ENCODE data around the gene APBA1. TPM values are rescaled to one million over a fixed set of nuclear protein-coding genes. Genes with fewer than 3 reads are reported as not detected.

Gene APBA1
- total RNA-seq, 1 donor from 2014 or later, result 0.29 TPM

DNA sequence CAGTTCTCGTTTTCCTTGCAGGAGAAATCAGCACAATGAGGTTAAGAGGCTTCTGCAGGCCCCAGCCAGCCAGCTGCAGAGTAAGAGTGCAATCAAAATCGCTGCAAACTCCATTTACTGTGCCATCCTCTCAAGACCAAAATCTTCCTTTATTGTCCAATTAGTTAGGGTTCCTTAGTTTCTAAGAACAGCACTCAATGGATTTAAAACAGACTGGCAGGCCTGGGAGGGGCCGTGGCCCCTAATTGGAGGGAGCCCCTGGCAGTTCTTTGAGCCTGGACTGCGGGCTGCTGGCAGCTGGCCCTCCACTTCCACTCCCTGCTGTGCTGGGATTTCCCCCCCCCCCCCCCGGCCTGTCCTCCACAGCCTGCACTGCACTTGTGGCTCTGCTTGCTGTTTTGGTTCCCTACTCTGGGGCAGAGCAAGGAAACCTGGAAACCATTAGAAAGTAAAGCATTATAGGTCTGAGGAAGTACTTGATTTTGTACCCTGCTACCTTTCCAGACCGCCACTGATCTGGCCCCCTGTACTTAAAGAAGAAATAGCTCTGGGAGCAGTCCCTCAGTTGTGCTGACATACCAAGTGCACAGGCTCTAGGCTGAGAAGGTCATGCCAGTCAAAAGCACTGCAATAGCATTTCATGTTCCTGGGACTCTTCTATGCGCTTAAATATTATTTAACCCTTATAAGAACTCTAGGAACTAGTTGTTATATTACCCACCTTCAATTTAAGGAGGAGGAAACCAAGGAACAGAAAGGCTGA, 129.0 kb downstream of the APBA1 start:
- DNase-seq (ENCODE audit: low read depth), result no peak
- TF ChIP-seq, protein P1, sequence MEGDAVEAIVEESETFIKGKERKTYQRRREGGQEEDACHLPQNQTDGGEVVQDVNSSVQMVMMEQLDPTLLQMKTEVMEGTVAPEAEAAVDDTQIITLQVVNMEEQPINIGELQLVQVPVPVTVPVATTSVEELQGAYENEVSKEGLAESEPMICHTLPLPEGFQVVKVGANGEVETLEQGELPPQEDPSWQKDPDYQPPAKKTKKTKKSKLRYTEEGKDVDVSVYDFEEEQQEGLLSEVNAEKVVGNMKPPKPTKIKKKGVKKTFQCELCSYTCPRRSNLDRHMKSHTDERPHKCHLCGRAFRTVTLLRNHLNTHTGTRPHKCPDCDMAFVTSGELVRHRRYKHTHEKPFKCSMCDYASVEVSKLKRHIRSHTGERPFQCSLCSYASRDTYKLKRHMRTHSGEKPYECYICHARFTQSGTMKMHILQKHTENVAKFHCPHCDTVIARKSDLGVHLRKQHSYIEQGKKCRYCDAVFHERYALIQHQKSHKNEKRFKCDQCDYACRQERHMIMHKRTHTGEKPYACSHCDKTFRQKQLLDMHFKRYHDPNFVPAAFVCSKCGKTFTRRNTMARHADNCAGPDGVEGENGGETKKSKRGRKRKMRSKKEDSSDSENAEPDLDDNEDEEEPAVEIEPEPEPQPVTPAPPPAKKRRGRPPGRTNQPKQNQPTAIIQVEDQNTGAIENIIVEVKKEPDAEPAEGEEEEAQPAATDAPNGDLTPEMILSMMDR (conservative IDR thresholded peaks at IDR 0.05; ENCODE audit: low read depth, low read length), result no peak
- no peak overlapping the region for H3K4me3 ChIP-seq (ENCODE audit: low read depth, low read length)

DNA sequence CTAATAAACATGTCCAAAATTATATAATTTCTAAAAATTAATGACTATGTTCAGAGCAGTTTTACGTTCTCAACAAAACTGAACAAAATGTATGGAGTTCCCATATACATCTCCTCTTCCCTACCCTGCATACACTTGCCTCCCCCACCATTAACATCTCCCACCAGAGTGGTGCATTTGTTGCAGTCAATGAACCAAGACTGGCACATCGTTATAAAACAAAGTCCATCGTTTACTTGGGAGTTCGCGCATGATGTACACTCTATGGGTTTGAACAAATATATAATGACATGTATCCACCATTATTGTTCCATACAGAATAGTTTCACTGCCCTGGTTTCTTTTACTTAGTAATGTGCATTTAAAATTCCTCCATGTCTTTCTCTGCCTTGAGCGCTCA, 130.1 kb downstream of the APBA1 start:
- DNase-seq (ENCODE audit: low read depth), result no peak
- H3K4me3 ChIP-seq (ENCODE audit: low read depth, low read length), result no peak overlapping the region
- TF ChIP-seq, protein P1 (conservative IDR thresholded peaks at IDR 0.05; ENCODE audit: low read depth, low read length), result no peak

DNA sequence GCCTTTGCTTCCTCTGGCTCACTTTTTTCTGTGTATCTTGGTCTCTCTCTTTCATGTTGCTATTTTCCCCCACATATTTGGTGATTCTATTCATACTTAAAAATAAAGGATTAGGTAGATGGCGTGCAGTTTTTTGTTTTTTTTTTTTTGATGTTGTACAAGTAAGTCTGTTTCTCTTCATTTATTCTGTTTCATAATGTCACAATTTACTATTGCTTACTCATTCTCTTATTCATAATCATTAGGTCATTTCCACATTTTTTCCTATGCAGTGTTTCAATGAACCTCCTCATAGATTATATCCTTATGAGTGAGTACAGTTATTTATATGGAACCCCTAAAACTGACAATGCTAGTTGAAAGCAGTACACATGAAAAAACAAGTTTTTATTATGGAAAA, 136.3 kb downstream of the APBA1 start:
- H3K4me3 ChIP-seq (ENCODE audit: low read depth, low read length), result no peak overlapping the region
- TF ChIP-seq, protein P1 (conservative IDR thresholded peaks at IDR 0.05; ENCODE audit: low read depth, low read length), result no peak
- no peak for DNase-seq (ENCODE audit: low read depth)

DNA sequence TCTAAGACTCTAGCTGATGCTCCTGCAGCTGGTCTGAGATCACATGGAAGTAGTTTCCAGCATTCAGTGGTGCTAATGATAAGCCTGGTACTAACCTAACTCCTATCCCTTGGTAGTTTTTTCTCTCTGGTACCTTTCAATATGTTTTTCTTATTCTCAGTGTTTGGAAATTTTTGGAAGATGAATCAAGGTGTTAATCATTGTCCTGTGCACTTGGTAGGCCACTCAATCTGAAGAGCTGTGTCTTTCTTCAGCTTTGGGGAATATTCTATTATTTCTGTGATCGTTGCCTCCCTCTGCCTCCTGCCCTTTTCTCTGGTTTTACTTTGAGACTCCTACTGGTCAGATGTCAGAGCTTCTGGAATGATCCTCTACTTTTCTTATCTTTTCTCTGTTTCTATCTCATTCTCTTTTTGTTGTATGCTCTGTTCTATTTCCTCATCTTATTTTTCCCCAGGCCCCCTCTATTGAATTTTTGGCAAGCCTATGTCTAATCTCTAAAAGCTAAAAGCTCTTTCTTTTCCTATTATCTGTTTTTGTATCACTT, 136.8 kb downstream of the APBA1 start:
- DNase-seq (ENCODE audit: low read depth), result no peak
- TF ChIP-seq, protein P1 (conservative IDR thresholded peaks at IDR 0.05; ENCODE audit: low read depth, low read length), result peak; percentile 33
- no peak overlapping the region for H3K4me3 ChIP-seq (ENCODE audit: low read depth, low read length)

DNA sequence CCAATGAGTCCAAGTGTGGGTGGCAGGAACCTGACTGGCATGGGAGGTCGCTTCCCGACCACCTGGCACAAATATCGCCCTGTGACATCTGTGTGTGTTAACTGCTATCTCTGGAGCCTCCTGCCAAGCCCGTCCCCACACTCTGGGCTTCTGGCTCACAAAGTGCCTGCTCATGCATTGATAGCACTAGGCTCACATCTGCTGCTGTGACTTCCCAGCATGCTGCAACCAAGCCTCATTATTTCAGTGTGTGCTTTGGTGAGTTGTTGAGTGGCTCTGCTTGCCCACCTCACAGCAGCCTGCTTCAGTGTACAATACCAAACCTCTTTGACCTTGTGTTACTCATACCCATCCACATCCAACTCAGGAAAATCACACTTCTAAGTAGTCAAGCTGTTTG, 139.8 kb downstream of the APBA1 start:
- TF ChIP-seq, protein P1 (conservative IDR thresholded peaks at IDR 0.05; ENCODE audit: low read depth, low read length), result no peak

DNA sequence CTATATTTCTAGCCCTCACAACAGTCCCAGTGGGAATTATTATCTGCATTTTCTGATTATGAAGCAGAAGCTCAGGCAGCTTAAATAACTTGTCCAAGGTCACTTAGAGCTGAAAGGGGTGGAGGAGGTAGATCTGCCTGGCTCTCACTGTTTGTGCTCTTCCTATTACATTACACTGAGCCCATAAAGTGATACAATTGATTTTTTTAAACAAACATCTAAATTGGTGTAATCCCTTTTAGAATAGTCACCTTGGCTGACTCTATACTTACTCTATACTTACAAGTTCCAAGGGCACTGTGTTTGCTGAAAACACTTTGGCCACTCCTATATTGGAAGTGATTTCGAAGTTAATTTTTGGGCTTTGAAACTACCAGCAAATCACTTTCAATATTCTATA, 144.7 kb downstream of the APBA1 start:
- DNase-seq (ENCODE audit: low read depth), result no peak
- H3K4me3 ChIP-seq (ENCODE audit: low read depth, low read length), result no peak overlapping the region
- TF ChIP-seq, protein P1 (conservative IDR thresholded peaks at IDR 0.05; ENCODE audit: low read depth, low read length), result no peak

More for the DNA sequence above, 139.8 kb downstream of the APBA1 start:
- no peak overlapping the region for H3K4me3 ChIP-seq (ENCODE audit: low read depth, low read length)
- no peak for DNase-seq (ENCODE audit: low read depth)

DNA sequence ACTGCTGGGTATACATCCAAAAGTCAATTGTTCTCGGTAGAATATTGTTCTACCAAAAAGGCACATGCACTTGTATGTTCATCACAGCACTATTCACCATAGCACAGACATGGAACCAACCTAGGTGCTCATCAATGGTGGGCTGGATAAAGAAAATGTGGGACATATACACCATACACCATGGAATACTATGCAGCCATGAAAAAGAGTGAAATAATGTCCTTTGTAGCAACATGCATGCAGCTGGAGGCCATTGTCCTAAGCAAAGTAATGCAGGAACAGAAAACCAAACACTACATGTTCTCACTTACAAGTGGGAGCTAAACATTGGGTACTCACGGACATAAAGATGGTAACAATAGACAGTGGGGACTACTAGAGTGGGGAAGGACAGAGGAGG, 145.5 kb downstream of the APBA1 start:
- TF ChIP-seq, protein P1 (conservative IDR thresholded peaks at IDR 0.05; ENCODE audit: low read depth, low read length), result no peak
- H3K4me3 ChIP-seq (ENCODE audit: low read depth, low read length), result no peak overlapping the region
- DNase-seq (ENCODE audit: low read depth), result no peak

All from epithelial cell of proximal tubule (primary cell).